Measurements from ENCODE around the gene KCNIP3.
"Not testable (repeated sequence)": the region's sequence is repeated elsewhere in the genome, so short reads cannot be mapped to it uniquely, and the experiment has no call there.

Gene KCNIP3

GRCh38 chr2:95265182-95265581 lies 32.0 kb upstream of the KCNIP3 start:
- TF ChIP-seq CTCF (IDR thresholded peaks at IDR 0.05; ENCODE audit: insufficient read depth, low read depth, low read length, missing control alignments), result no peak
- H3K4me3 ChIP-seq (ENCODE audit: low read length), result no peak overlapping the region
- no peak for DNase-seq (ENCODE audit: low read depth)

GRCh38 chr2:95266781-95267430 lies 30.2 kb upstream of the KCNIP3 start:
- no peak for DNase-seq (ENCODE audit: low read depth)
- H3K4me3 ChIP-seq (ENCODE audit: low read length), result no peak overlapping the region
- no peak for TF ChIP-seq CTCF (IDR thresholded peaks at IDR 0.05; ENCODE audit: insufficient read depth, low read depth, low read length, missing control alignments)

GRCh38 chr2:95267458-95268210 lies 29.5 kb upstream of the KCNIP3 start:
- DNase-seq (ENCODE audit: low read depth), result no peak

GRCh38 chr2:95268211-95269035 lies 28.7 kb upstream of the KCNIP3 start:
- DNase-seq (ENCODE audit: low read depth), result no peak
- H3K4me3 ChIP-seq (ENCODE audit: low read length), result no peak overlapping the region
- TF ChIP-seq CTCF (IDR thresholded peaks at IDR 0.05; ENCODE audit: insufficient read depth, low read depth, low read length, missing control alignments), result no peak

More at GRCh38 chr2:95267458-95268210, 29.5 kb upstream of the KCNIP3 start:
- TF ChIP-seq CTCF (IDR thresholded peaks at IDR 0.05; ENCODE audit: insufficient read depth, low read depth, low read length, missing control alignments), result no peak
- H3K4me3 ChIP-seq (ENCODE audit: low read length), result no peak overlapping the region

- H3K4me3 ChIP-seq (ENCODE audit: low read length), result no peak overlapping the region
- no peak for DNase-seq (ENCODE audit: low read depth)
- no peak for TF ChIP-seq CTCF (IDR thresholded peaks at IDR 0.05; ENCODE audit: insufficient read depth, low read depth, low read length, missing control alignments)
Measured at GRCh38 chr2:95269036-95269680, 28.0 kb upstream of the KCNIP3 start.

- H3K4me3 ChIP-seq (ENCODE audit: low read length); DNase-seq (ENCODE audit: low read depth): not testable (repeated sequence)
Measured at GRCh38 chr2:95269745-95270144, 27.4 kb upstream of the KCNIP3 start.

All from epithelial cell of esophagus (primary cell).